HEK293T (cell line): ENCODE results near the gene NOXA1.

Experiments
- CTCF ChIA-PET: fragments of 350-600 bp; formaldehyde crosslinking; extraction: SDS; loops from one replicate; lab custom pipeline; 2021; ENCODE audit warnings: antibody characterized with exemption, inconsistent platforms; lab: Yijun Ruan, JAX
- POLR2A ChIA-PET: fragments of 350-600 bp; formaldehyde crosslinking; extraction: SDS; loops from one replicate; lab custom pipeline; 2020; ENCODE audit warnings: antibody characterized with exemption, inconsistent platforms; lab: Yijun Ruan, JAX
- DNase-seq: peaks from one replicate; pipeline ENCODE4 v3.0.0; 2012; ENCODE audit warnings: mixed read lengths; ENCODE audit errors: extremely low spot score
- ARNT ChIP-seq: fragments of 450-650 bp; IDR thresholded peaks from 2 replicates; pipeline ENCODE4 v1.6.1; 2017; ENCODE audit warnings: mild to moderate bottlenecking
- BHLHE40 ChIP-seq: fragments of 450-650 bp; IDR thresholded peaks from 2 replicates; pipeline ENCODE4 v1.6.1; 2016; ENCODE audit warnings: mild to moderate bottlenecking, moderate library complexity, borderline replicate concordance
- CTBP1 ChIP-seq: fragments of 450-650 bp; IDR thresholded peaks from 2 replicates; pipeline ENCODE4 v1.6.1; 2016; ENCODE audit warnings: borderline replicate concordance
- ELF4 ChIP-seq: fragments of 450-650 bp; IDR thresholded peaks from 2 replicates; pipeline ENCODE4 v1.6.1; 2017; ENCODE audit warnings: antibody characterized with exemption
- FOXA1 ChIP-seq: fragments of 450-650 bp; IDR thresholded peaks from 2 replicates; pipeline ENCODE4 v1.6.1; 2016; ENCODE audit warnings: mild to moderate bottlenecking
- FOXK2 ChIP-seq: fragments of 450-650 bp; IDR thresholded peaks from 2 replicates; pipeline ENCODE4 v1.6.1; 2016; ENCODE audit warnings: mild to moderate bottlenecking
- FOXM1 ChIP-seq: fragments of 450-650 bp; IDR thresholded peaks from 2 replicates; pipeline ENCODE4 v1.6.1; 2017; ENCODE audit warnings: mild to moderate bottlenecking, borderline replicate concordance
- HDGF ChIP-seq: fragments of 450-650 bp; IDR thresholded peaks from 2 replicates; pipeline ENCODE4 v1.6.1; 2017; ENCODE audit warnings: antibody characterized with exemption, borderline replicate concordance
- L3MBTL2 ChIP-seq: fragments of 450-650 bp; conservative IDR thresholded peaks from 2 replicates; pipeline ENCODE4 v1.6.1; 2016; ENCODE audit warnings: mild to moderate bottlenecking
- LEF1 ChIP-seq: fragments of 450-650 bp; IDR thresholded peaks from 2 replicates; pipeline ENCODE4 v1.6.1; 2017; ENCODE audit warnings: mild to moderate bottlenecking, borderline replicate concordance
- NFRKB ChIP-seq: fragments of 450-650 bp; IDR thresholded peaks from 2 replicates; pipeline ENCODE4 v1.6.1; 2016; ENCODE audit warnings: mild to moderate bottlenecking, moderate library complexity
- SP1 ChIP-seq: fragments of 450-650 bp; IDR thresholded peaks from 2 replicates; pipeline ENCODE4 v1.6.1; 2017
- SUZ12 ChIP-seq: fragments of 450-650 bp; IDR thresholded peaks from 2 replicates; pipeline ENCODE4 v1.6.1; 2016; ENCODE audit warnings: mild to moderate bottlenecking
- TARDBP ChIP-seq: fragments of 450-650 bp; IDR thresholded peaks from 2 replicates; pipeline ENCODE4 v1.6.1; 2016
- ZNF384 ChIP-seq: fragments of 450-650 bp; IDR thresholded peaks from 2 replicates; pipeline ENCODE4 v1.6.1; 2016
- TF ChIP-seq, protein P1 (sequence below): fragments of 450-650 bp; IDR thresholded peaks from 2 replicates; pipeline ENCODE4 v1.6.1; 2016

The NOXA1 gene

DNA sequence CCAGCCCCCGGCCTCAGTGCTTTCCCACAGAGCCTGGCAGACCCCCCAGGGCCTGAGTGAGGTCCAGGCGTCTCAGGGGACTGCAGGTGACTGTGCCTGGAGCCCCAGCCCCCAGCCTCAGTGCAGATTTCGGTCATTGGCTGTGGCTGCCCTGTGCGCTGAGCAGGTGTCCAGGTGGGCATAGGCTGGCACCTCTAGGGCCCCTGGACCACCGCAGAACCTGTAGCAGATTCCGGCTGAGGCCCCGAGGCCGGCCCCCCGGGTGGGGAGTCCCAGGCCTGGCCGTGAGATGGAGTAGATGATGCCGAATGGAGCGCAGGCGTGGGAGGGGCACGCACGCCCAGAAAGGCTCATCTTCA is 12.3 kb upstream of the NOXA1 start:
- ChIA-PET CTCF (no interaction called here), POLR2A (no interaction called here)
- no peak for DNase-seq
- TF ChIP-seq TARDBP: no peak
- TF ChIP-seq BHLHE40: no peak
- TF ChIP-seq, protein P1, sequence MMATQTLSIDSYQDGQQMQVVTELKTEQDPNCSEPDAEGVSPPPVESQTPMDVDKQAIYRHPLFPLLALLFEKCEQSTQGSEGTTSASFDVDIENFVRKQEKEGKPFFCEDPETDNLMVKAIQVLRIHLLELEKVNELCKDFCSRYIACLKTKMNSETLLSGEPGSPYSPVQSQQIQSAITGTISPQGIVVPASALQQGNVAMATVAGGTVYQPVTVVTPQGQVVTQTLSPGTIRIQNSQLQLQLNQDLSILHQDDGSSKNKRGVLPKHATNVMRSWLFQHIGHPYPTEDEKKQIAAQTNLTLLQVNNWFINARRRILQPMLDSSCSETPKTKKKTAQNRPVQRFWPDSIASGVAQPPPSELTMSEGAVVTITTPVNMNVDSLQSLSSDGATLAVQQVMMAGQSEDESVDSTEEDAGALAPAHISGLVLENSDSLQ: no peak
- no peak for TF ChIP-seq SP1
- no peak for TF ChIP-seq L3MBTL2
- TF ChIP-seq FOXM1: no peak
- TF ChIP-seq FOXA1: no peak

DNA sequence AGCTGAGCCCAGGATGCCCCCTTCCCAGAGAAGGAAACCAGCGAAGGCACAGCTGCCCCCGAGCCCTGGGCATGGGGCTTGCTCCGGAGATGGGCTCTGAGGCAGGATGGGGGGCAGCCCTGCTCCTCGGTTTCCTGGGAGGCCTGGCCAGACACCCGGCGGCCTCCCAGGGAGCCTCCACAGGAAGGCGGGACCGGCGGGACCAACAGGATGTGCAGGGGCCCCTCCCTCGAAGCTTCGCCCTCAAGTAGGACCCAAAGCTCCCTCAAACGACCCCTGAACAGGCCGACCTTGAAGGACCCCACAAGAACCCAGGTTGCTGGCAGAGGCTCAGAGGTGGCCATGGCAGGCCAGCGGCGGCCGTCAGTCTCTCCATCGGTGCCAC is 11.9 kb upstream of the NOXA1 start:
- POLR2A ChIA-PET: interaction anchor here (2.0 kb wide), 1 partner anchor 109 kb away, joined by 5 read pairs; the partner anchor contains the start of gene NRARP
- TF ChIP-seq NFRKB (no peak), TARDBP (no peak), SP1 (no peak), ARNT (no peak), BHLHE40 (no peak), ZNF384 (no peak), SUZ12 (no peak), FOXA1 (no peak), ELF4 (no peak), L3MBTL2 (no peak)
- TF ChIP-seq, protein P1: no peak
- no peak for DNase-seq
- CTCF ChIA-PET: no interaction called here

DNA sequence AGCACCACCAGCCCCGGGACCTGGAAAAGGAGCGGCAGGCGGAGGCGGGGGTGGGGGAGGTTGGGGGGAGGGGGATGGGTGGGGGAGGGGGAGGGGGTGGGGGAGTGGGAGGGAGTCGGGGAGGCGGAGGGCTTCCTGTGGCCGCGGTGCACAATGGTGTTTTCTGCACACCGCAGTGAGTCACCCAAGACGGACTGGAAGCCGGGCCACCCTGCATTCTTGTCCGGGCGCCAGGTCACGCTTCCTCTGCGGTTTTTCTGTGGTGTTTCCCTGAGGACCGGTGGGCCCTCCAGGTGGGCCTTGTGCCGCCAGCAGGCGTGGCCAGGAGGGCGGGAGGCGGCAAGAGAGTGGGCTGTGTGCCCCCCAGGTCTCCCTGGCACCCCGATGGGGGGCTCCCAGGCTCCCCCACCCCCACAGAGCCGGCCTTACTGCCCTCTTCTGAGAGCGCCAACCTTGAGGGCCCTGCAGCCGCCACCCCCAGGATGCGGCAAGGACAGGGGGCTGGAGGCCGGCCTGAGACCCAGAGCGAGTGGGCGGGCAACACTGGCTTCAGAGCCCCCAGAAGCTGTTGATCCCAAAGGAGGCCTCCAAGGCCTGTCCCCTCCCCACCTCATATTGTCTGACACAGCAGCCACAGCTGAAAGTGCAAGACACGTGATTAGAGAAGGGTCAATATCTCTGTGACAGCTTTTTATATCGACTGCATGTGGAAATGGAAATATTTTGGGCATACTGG is 11.4 kb upstream of the NOXA1 start:
- CTCF ChIA-PET: interaction anchor here (0.8 kb wide), 1 partner anchor 11 kb away, joined by 3 read pairs; no protein-coding TSS in a partner anchor
- no peak for DNase-seq
- TF ChIP-seq BHLHE40 (no peak), CTBP1 (no peak), SP1 (no peak), ELF4 (no peak), ZNF384 (no peak), HDGF (no peak), TARDBP (no peak), SUZ12 (no peak), FOXK2 (no peak), LEF1 (no peak), FOXM1 (no peak), L3MBTL2 (no peak), NFRKB (no peak), ARNT (no peak), FOXA1 (no peak)
- TF ChIP-seq, protein P1: no peak
- POLR2A ChIA-PET: interaction anchor here (2.0 kb wide), 2 partner anchors 11 to 110 kb away, joined by 5 to 6 read pairs; partner anchors contain the start of genes EXD3, NOXA1 and NRARP

DNA sequence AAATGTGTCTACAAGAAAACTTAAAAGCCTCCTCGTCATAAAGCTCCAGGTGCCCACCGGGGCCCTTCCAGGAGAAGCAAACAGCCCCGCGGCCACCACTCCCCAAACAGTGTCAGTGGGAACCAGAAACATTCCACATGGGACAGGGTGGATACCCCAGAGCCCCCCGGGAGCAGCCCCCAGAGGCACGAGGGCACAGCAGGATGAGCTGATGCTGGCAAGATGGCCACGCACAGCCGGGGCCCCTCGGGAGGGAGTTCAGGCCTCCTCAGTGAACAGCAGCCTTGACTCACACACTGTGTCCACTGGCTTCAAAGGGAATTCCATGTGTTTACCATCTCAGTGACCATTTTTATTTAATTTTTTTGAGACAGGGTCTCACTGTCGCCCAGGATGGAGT is 10.8 kb upstream of the NOXA1 start:
- POLR2A ChIA-PET: interaction anchor here (2.0 kb wide), 2 partner anchors 10 to 111 kb away, joined by 5 to 6 read pairs; partner anchors contain the start of genes EXD3, NOXA1 and NRARP
- TF ChIP-seq ARNT (no peak), BHLHE40 (no peak), NFRKB (no peak), CTBP1 (no peak), TARDBP (no peak), SUZ12 (no peak), L3MBTL2 (no peak), FOXM1 (no peak), LEF1 (no peak), ZNF384 (no peak), ELF4 (no peak), FOXA1 (no peak), FOXK2 (no peak), SP1 (no peak), HDGF (no peak)
- TF ChIP-seq, protein P1: no peak
- CTCF ChIA-PET: interaction anchor here (0.8 kb wide), 1 partner anchor 10 kb away, joined by 3 read pairs; no protein-coding TSS in a partner anchor
- no peak for DNase-seq

GRCh38 chr9:137415451-137415850 is 7.7 kb upstream of the NOXA1 start:
- ChIA-PET POLR2A (interaction anchor here (1.1 kb wide), 1 partner anchor 7 kb away, joined by 3 read pairs; no protein-coding TSS in a partner anchor), CTCF (no interaction called here)
- TF ChIP-seq TARDBP (no peak), SUZ12 (no peak), SP1 (no peak), BHLHE40 (no peak), FOXM1 (no peak), ARNT (no peak), CTBP1 (no peak), ZNF384 (no peak), LEF1 (no peak)
- TF ChIP-seq, protein P1: no peak
- no peak for DNase-seq
